ENCODE measurements around the gene EEF1AKMT4. TPM values are rescaled to one million over a fixed set of nuclear protein-coding genes. Genes with fewer than 3 reads are reported as not detected.

Gene EEF1AKMT4
- total RNA-seq, 1 donor from 2014 or later = 2.6 TPM

DNA sequence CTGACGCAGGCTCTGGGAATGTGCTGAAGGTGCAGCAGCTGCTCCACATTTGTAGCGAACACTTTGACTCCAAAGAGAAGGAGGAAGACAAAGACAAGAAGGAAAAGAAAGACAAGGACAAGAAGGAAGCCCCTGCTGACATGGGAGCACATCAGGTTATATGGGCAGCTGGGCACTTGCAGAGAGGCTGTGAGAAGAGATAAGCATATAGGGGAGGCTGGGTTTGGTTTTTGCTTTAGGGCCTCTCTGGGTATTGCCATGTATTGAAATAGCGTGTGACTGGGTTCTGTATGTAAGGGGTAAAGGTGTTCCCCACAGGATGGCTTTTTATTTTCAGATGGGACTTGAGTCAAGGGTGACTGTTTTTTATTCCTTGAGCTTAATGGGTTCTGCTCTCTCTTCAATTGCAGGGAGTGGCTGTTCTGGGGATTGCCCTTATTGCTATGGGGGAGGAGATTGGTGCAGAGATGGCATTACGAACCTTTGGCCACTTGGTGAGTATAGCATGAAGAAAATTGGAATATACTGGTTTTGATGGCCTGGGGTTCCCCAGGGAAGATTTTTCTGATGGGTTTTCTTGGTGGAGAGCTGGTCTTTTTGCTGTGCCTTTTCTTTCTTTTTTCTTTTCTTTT, 57.0 kb downstream of the EEF1AKMT4 start:
- no peak for DNase-seq
- no peaks in the 10 kb centered on the region for H3K4me1 ChIP-seq
- no peak overlapping the region for H3K4me3 ChIP-seq
- H3K36me3 ChIP-seq = peaks cover 84% of the 10 kb centered on the region
- H3K27me3 ChIP-seq (ENCODE audit: low read depth) = no peaks in the 10 kb centered on the region
- H3K27ac ChIP-seq = no peak overlapping the region
- intact Hi-C loops (cut with DNase I) = no loop called here
- TF ChIP-seq, protein P1, sequence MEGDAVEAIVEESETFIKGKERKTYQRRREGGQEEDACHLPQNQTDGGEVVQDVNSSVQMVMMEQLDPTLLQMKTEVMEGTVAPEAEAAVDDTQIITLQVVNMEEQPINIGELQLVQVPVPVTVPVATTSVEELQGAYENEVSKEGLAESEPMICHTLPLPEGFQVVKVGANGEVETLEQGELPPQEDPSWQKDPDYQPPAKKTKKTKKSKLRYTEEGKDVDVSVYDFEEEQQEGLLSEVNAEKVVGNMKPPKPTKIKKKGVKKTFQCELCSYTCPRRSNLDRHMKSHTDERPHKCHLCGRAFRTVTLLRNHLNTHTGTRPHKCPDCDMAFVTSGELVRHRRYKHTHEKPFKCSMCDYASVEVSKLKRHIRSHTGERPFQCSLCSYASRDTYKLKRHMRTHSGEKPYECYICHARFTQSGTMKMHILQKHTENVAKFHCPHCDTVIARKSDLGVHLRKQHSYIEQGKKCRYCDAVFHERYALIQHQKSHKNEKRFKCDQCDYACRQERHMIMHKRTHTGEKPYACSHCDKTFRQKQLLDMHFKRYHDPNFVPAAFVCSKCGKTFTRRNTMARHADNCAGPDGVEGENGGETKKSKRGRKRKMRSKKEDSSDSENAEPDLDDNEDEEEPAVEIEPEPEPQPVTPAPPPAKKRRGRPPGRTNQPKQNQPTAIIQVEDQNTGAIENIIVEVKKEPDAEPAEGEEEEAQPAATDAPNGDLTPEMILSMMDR (IDR thresholded peaks at IDR 0.05) = no peak
- no peak for ATAC-seq
- no peaks in the 10 kb centered on the region for H3K9me3 ChIP-seq

DNA sequence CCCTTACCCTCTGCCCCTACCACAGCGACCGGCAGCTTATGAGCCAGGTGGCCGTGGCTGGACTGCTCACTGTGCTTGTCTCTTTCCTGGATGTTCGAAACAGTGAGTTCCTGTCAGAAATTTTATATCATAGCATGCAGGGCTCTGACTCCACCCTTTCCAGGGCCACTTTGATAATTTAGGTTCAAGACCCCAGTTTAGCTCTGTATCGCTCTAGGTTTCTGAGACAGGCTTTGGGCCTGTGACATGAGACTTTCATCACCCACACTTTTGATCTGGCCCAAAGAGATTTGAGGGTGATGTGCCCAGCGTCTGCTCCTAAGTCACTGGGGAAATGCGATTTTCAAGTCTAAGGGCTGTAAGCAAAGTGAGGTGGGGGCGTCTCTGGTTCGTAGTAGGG, 58.4 kb downstream of the EEF1AKMT4 start:
- Histone ChIP-seq H3K4me1 (no peaks in the 10 kb centered on the region), H3K4me3 (no peak overlapping the region), H3K36me3 (peaks cover 69% of the 10 kb centered on the region), H3K9me3 (no peaks in the 10 kb centered on the region), H3K27me3 (ENCODE audit: low read depth) (no peaks in the 10 kb centered on the region), H3K27ac (no peak overlapping the region)
- intact Hi-C loops (cut with DNase I) = no loop called here
- DNase-seq (no peak), ATAC-seq (no peak)
- TF ChIP-seq, protein P1 (IDR thresholded peaks at IDR 0.05) = no peak

Small RNAs within 50 kb of the gene (microRNA-seq; reads per million reads assigned to microRNA genes)
- gene MIR1224 (ENCODE audit: borderline number of aligned reads) = not detected

Other genes starting within 250 kb of the EEF1AKMT4 start
- 38.0 TPM for gene ABCC5, start 231.8 kb upstream of the EEF1AKMT4 start, total RNA-seq
- not detected for gene HTR3D, start 217.9 kb upstream of the EEF1AKMT4 start, total RNA-seq
- gene HTR3C, start 196.6 kb upstream of the EEF1AKMT4 start, total RNA-seq = 0.44 TPM
- gene HTR3E, start 152.6 kb upstream of the EEF1AKMT4 start, total RNA-seq = not detected
- gene EIF2B5, start 114.3 kb upstream of the EEF1AKMT4 start, total RNA-seq = 41.9 TPM
- gene DVL3, start 94.3 kb upstream of the EEF1AKMT4 start, total RNA-seq = 55.1 TPM
- gene AP2M1, start 74.8 kb upstream of the EEF1AKMT4 start, total RNA-seq = 241 TPM
- gene ABCF3, start 63.5 kb upstream of the EEF1AKMT4 start, total RNA-seq = 60.7 TPM
- 0.47 TPM for gene VWA5B2, start 20.1 kb upstream of the EEF1AKMT4 start, total RNA-seq
- gene ALG3, start 710 bp upstream of the EEF1AKMT4 start, total RNA-seq = 30.1 TPM
- gene CAMK2N2, start 11.9 kb downstream of the EEF1AKMT4 start, total RNA-seq = not detected
- not detected for gene ECE2, start 26.4 kb downstream of the EEF1AKMT4 start, total RNA-seq
- 135 TPM for gene PSMD2, start 49.6 kb downstream of the EEF1AKMT4 start, total RNA-seq
- gene EIF4G1, start 64.9 kb downstream of the EEF1AKMT4 start, total RNA-seq = 271 TPM
- 17.0 TPM for gene FAM131A, start 87.9 kb downstream of the EEF1AKMT4 start, total RNA-seq
- gene CLCN2, start 111.9 kb downstream of the EEF1AKMT4 start, total RNA-seq = 4.4 TPM
- 53.3 TPM for gene POLR2H, start 112.0 kb downstream of the EEF1AKMT4 start, total RNA-seq
- 0.24 TPM for gene THPO, start 128.5 kb downstream of the EEF1AKMT4 start, total RNA-seq
- 4.1 TPM for gene CHRD, start 130.4 kb downstream of the EEF1AKMT4 start, total RNA-seq